SK-N-SH (cell line): ENCODE data around the gene TP53TG3B. TPM values are rescaled to one million over a fixed set of nuclear protein-coding genes. Genes with fewer than 3 reads are reported as not detected.
"Not testable (repeated sequence)": the region's sequence is repeated elsewhere in the genome, so short reads cannot be mapped to it uniquely, and the experiment has no call there.

Experiments used
- CTCF ChIA-PET: fragments of 300-600, 350-600 bp; formaldehyde crosslinking; extraction: SDS; loops from one replicate; lab custom pipeline; 2021; lab: Yijun Ruan, JAX
- POLR2A ChIA-PET: fragments of 350-600 bp; sonication (Branson Sonifier 250); formaldehyde crosslinking; extraction: SDS; loops from one replicate; lab custom pipeline; 2020; ENCODE audit warnings: antibody characterized with exemption, inconsistent platforms; lab: Yijun Ruan, JAX
- DNase-seq: peaks from one replicate; pipeline ENCODE4 v3.0.0; 2012
- H2AFZ ChIP-seq: fragments of 200-600 bp; sonication (generic); 2 replicates; pipeline ENCODE4 v1.8.1; 2016; ENCODE audit warnings: antibody characterized with exemption, mild to moderate bottlenecking, low read depth
- H3F3A ChIP-seq: fragments of 200-600 bp; sonication (generic); replicated peaks from 2 replicates; pipeline ENCODE3; 2016; ENCODE audit warnings: antibody characterized with exemption, mild to moderate bottlenecking; ENCODE audit not compliant: insufficient read depth
- H3K27ac ChIP-seq, 2 experiments: fragments of 200-500 bp in 1 of 2; fragments of 200-600 bp in 1 of 2; sonication (Bioruptor generic) in 1 of 2; sonication (generic), shearing (Covaris generic) in 1 of 2; 2 replicates each; pipeline versions ENCODE4 v1.5.1 to v1.6.1; 2014 to 2016; ENCODE audit warnings: low read depth in 2 of 2, inconsistent platforms in 1 of 2, low read length in 1 of 2, mild to moderate bottlenecking in 1 of 2, mixed read lengths in 1 of 2
- H3K27me3 ChIP-seq: fragments of 200-600 bp; sonication (generic), shearing (Covaris generic); 2 replicates; pipeline ENCODE4 v1.6.1; 2016; ENCODE audit warnings: mixed run types; ENCODE audit not compliant: insufficient read depth
- H3K36me3 ChIP-seq, 2 experiments: fragments of 200-500 bp in 1 of 2; fragments of 200-600 bp in 1 of 2; sonication (Bioruptor generic) in 1 of 2; sonication (generic) in 1 of 2; replicated peaks in 1 of 2; 2 replicates each; pipeline versions ENCODE3 to v1.5.1; 2014 to 2016; ENCODE audit warnings: low read length in 1 of 2, mild to moderate bottlenecking in 1 of 2; ENCODE audit not compliant: insufficient read depth in 2 of 2, control insufficient read depth in 1 of 2
- H3K4me1 ChIP-seq, 2 experiments: fragments of 200-500 bp in 1 of 2; fragments of 200-600 bp in 1 of 2; sonication (Bioruptor generic) in 1 of 2; sonication (generic), shearing (Covaris generic) in 1 of 2; 2 replicates each; pipeline versions ENCODE4 v1.5.1 to v1.6.1; 2014 to 2016; ENCODE audit warnings: low read depth in 1 of 2, low read length in 1 of 2, mixed run types in 1 of 2; ENCODE audit not compliant: insufficient read depth in 2 of 2, control insufficient read depth in 1 of 2
- H3K4me2 ChIP-seq: fragments of 200-600 bp; sonication (generic), shearing (Covaris generic); 2 replicates; pipeline ENCODE4 v1.6.1; 2017; ENCODE audit warnings: mixed run types
- H3K4me3 ChIP-seq, 2 experiments: fragments of 200-500 bp in 1 of 2; fragments of 200-600 bp in 1 of 2; sonication (Bioruptor generic) in 1 of 2; sonication (generic), shearing (Covaris generic) in 1 of 2; 2 replicates each; pipeline versions ENCODE4 v1.5.1 to v1.8.1; 2014 to 2016; ENCODE audit warnings: low read depth in 2 of 2, inconsistent platforms in 1 of 2, low read length in 1 of 2, mild to moderate bottlenecking in 1 of 2, mixed read lengths in 1 of 2, moderate library complexity in 1 of 2
- H3K79me2 ChIP-seq: fragments of 200-600 bp; sonication (generic); 2 replicates; pipeline ENCODE4 v1.8.1; 2017; ENCODE audit warnings: mild to moderate bottlenecking; ENCODE audit not compliant: insufficient read depth
- H3K9ac ChIP-seq: fragments of 200-600 bp; sonication (generic); 2 replicates; pipeline ENCODE4 v1.6.1; 2017; ENCODE audit warnings: mixed run types
- H3K9me2 ChIP-seq: fragments of 200-600 bp; sonication (generic); 2 replicates; pipeline ENCODE4 v1.6.1; 2017; ENCODE audit warnings: mixed run types
- H3K9me3 ChIP-seq: fragments of 200-600 bp; sonication (generic); 2 replicates; pipeline ENCODE4 v1.6.1; 2017; ENCODE audit warnings: mixed run types, mild to moderate bottlenecking, moderate library complexity
- H4K20me1 ChIP-seq: fragments of 200-600 bp; sonication (generic); 2 replicates; pipeline ENCODE4 v1.6.1; 2017; ENCODE audit warnings: mild to moderate bottlenecking, mixed run types; ENCODE audit not compliant: insufficient read depth
- WGBS: methylation state at CpG from one replicate; pipeline ENCODE4 v1.1.6; 2017; ENCODE audit warnings: low lambda C conversion rate; 5-methylcytosine and 5-hydroxymethylcytosine counted together
- polyA plus RNA-seq, 3 experiments: library from polyadenylated mRNA; depleted of rRNA; stranded (reverse); fragments of >200 nt; gene quantifications; 2 replicates each; pipeline ENCODE4 v1.2.3, GENCODE V29; 2012

TP53TG3B gene
- polyA plus RNA-seq (2012; rRNA removed): 0.92 and 1.7 TPM in 2 replicates
- polyA plus RNA-seq (2012; cell fraction: cytosol; rRNA removed): 1.7 and 1.9 TPM in 2 replicates
- 0.62 and 2.9 TPM in 2 replicates for polyA plus RNA-seq (2012; cell fraction: nucleus; rRNA removed)

DNA sequence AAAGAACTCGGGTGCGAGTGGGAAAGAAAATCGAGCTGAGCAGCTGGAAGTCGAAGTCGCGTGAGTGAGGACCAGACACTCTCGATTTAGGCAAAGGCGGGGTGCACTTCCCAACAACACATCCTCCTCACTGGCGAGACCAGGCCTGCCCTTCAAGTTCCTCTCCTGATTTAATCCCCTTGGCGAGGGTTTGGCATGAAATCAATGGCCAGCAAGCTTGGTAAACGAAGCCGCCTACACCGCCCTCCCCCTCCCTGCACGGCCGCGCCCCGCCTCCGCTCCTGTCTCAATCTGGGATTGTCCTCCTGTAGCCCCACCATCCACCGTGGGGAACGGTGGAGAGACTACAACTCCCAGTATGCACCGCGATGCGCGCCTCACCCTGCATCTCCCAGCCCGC, at the start of gene TP53TG3B:
TSS of gene TP53TG3B (plus strand) at position 301 of the 400 bp plus-strand sequence. CDS start at position 369, 68 bp downstream.
- POLR2A ChIA-PET, H3K27me3 ChIP-seq: not testable (repeated sequence)

DNA sequence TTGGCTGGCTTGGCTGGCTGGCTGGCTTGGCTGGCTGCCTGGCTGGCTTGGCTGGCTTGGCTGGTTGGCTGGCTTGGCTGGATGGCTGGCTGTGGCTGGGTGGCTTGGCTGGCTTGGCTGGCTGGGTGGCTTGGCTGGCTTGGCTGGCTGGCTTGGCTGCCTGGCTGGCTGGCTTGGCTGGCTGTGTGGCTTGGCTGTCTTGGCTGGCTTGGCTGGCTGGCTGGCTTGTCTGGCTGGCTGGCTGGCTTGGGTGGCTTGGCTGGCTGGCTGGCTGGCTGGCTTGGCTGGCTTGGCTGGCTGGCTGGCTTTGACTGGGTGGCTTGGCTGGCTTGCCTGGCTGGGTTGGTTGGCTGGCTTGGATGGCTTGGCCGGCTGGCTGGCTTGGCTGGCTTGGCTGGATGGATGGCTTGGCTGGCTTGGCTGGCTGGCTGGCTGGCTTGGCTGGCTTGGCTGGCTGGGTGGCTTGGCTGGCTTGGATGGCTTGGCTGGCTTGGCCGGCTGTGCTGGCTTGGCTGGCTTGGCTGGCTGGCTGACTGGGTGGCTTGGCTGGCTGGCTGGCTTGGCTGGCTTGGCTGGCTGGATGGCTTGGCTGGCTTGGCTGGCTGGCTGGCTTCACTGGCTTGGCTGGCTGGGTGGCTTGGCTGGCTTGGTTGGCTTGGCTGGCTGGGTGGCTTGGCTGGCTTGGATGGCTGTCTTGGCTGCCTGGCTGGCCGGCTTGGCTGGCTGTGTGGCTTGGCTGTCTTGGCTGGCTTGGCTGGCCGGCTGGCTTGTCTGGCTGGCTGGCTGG, 24.2 kb upstream of the TP53TG3B start:
- H3K4me2 ChIP-seq, H3K9me3 ChIP-seq, H3K36me3 ChIP-seq, H2AFZ ChIP-seq, DNase-seq, H3K9me2 ChIP-seq, H3K27ac ChIP-seq, H3K27me3 ChIP-seq, H3K4me3 ChIP-seq, H3K4me1 ChIP-seq, CTCF ChIA-PET, H3K79me2 ChIP-seq, H3K9ac ChIP-seq, H3F3A ChIP-seq, H4K20me1 ChIP-seq, POLR2A ChIA-PET: not testable (repeated sequence)
- WGBS: 9% methylated on average over 4 of the region's 4 CpGs

More for the DNA sequence above, at the start of gene TP53TG3B:
- H3K9me2 ChIP-seq, H3K4me3 ChIP-seq, H3K9ac ChIP-seq, H2AFZ ChIP-seq, H3K4me2 ChIP-seq, CTCF ChIA-PET, DNase-seq, H3K36me3 ChIP-seq, H3K4me1 ChIP-seq, H3F3A ChIP-seq, H3K79me2 ChIP-seq, H4K20me1 ChIP-seq, H3K27ac ChIP-seq, H3K9me3 ChIP-seq: not testable (repeated sequence)
- WGBS: no CpG with 5 or more reads among the region's 25 CpGs

DNA sequence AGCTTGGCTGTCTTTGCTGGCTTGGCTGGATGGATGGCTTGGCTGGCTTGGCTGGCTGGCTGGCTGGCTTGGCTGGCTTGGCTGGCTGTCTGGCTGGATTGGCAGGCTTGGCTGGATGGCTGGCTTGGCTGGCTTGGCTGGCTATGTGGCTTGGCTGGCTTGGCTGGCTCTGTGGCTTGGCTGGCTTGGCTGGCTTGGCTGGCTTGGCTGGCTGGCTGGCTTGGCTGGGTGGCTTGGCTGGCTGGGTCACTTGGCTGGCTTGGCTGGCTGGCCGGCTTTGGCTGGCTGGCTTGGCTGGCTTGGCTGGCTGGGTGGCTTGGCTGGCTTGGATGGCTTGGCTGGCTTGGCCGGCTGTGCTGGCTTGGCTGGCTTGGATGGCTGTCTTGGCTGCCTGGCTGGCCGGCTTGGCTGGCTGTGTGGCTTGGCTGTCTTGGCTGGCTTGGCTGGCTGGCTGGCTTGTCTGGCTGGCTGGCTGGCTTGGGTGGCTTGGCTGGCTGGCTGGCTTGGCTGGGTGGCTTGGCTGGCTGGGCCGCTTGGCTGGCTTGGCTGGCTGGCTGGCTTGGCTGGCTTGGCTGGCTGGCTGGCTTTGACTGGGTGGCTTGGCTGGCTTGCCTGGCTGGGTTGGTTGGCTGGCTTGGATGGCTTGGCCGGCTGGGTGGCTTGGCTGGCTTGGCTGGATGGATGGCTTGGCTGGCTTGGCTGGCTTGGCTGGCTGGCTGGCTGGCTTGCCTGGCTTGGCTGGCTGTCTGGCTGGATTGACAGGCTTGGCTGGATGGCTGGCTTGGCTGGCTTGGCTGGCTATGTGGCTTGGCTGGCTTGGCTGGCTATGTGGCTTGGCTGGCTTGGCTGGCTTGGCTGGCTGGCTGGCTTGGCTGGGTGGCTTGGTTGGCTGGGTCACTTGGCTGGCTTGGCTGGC, 22.8 kb upstream of the TP53TG3B start:
- DNase-seq, H3K27me3 ChIP-seq, H3F3A ChIP-seq, H3K4me3 ChIP-seq, H3K9ac ChIP-seq, H4K20me1 ChIP-seq, POLR2A ChIA-PET, H3K9me2 ChIP-seq, H3K9me3 ChIP-seq, CTCF ChIA-PET, H3K27ac ChIP-seq, H3K79me2 ChIP-seq, H3K36me3 ChIP-seq, H3K4me1 ChIP-seq, H3K4me2 ChIP-seq, H2AFZ ChIP-seq: not testable (repeated sequence)
- WGBS: 16% methylated on average over 5 of the region's 5 CpGs

DNA sequence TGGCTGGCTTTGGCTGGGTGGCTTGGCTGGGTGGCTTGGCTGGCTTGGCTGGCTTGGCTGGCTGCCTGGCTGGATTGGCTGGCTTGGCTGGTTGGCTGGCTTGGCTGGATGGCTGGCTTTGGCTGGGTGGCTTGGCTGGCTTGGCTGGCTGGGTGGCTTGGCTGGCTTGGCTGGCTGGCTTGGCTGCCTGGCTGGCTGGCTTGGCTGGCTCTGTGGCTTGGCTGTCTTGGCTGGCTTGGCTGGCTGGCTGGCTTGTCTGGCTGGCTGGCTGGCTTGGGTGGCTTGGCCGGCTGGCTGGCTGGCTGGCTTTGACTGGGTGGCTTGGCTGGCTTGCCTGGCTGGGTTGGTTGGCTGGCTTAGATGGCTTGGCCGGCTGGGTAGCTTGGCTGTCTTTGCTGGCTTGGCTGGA, 22.1 kb upstream of the TP53TG3B start:
- H3K4me1 ChIP-seq, H3K27me3 ChIP-seq, H2AFZ ChIP-seq, DNase-seq, POLR2A ChIA-PET, H3K79me2 ChIP-seq, H3K9me2 ChIP-seq, H3K4me3 ChIP-seq, H4K20me1 ChIP-seq, CTCF ChIA-PET, H3K27ac ChIP-seq, H3K9me3 ChIP-seq, H3K9ac ChIP-seq, H3F3A ChIP-seq, H3K4me2 ChIP-seq, H3K36me3 ChIP-seq: not testable (repeated sequence)
- 1% methylated on average over 2 of the region's 2 CpGs for WGBS

DNA sequence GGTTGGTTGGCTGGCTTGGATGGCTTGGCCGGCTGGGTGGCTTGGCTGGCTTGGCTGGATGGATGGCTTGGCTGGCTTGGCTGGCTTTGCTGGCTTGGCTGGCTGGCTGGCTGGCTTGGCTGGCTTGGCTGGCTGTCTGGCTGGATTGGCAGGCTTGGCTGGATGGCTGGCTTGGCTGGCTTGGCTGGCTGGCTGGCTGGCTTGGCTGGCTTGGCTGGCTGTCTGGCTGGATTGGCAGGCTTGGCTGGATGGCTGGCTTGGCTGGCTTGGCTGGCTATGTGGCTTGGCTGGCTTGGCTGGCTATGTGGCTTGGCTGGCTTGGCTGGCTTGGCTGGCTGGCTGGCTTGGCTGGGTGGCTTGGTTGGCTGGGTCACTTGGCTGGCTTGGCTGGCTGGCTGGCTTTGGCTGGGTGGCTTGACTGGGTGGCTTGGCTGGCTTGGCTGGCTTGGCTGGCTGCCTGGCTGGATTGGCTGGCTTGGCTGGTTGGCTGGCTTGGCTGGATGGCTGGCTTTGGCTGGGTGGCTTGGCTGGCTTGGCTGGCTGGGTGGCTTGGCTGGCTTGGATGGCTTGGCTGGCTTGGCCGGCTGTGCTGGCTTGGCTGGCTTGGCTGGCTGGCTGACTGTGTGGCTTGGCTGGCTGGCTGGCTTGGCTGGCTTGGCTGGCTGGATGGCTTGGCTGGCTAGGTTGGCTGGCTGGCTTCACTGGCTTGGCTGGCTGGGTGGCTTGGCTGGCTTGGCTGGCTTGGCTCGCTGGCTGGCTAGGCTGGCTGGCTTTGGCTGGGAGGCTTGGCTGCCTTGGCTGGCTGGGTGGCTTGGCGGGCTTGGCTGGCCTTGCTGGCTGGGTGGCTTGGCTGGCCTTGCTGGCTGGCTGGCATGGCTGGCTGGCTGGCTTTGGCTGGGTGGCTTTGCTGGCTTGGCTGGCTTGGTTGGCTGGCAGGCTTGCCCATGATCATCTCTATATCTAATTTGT, 21.3 kb upstream of the TP53TG3B start:
- H3K27me3 ChIP-seq, H3K4me2 ChIP-seq, H3K79me2 ChIP-seq, H3K4me1 ChIP-seq, H3K27ac ChIP-seq, POLR2A ChIA-PET, H3K9me3 ChIP-seq, H3F3A ChIP-seq, H2AFZ ChIP-seq, H3K9me2 ChIP-seq, CTCF ChIA-PET, H3K9ac ChIP-seq, DNase-seq, H4K20me1 ChIP-seq, H3K4me3 ChIP-seq, H3K36me3 ChIP-seq: not testable (repeated sequence)
- WGBS: 18% methylated on average over 3 of the region's 4 CpGs
